Endodermal cell (in vitro differentiated cells): ENCODE measurements around the gene TAMM41. TPM values are rescaled to one million over a fixed set of nuclear protein-coding genes. Genes with fewer than 3 reads are reported as not detected.

ENCODE experiments used
- DNase-seq: peaks from one replicate; pipeline ENCODE4 v3.0.0-alpha.2; 2017
- H3K27ac ChIP-seq: 2 replicates; pipeline ENCODE4 v1.5.1; 2013; ENCODE audit warnings: mild to moderate bottlenecking, low read depth, low read length, moderate library complexity
- H3K27me3 ChIP-seq: 2 replicates; pipeline ENCODE4 v1.6.1; 2013; ENCODE audit warnings: mild to moderate bottlenecking, low read length, moderate library complexity; ENCODE audit not compliant: insufficient read depth, control insufficient read depth, poor library complexity, severe bottlenecking
- H3K36me3 ChIP-seq: 2 replicates; pipeline ENCODE4 v1.7.0; 2013; ENCODE audit warnings: mild to moderate bottlenecking, low read length, moderate library complexity; ENCODE audit not compliant: control insufficient read depth, insufficient read depth
- H3K4me1 ChIP-seq: one replicate; pipeline ENCODE4 v1.7.0; 2013; ENCODE audit warnings: low read length; ENCODE audit not compliant: control insufficient read depth, insufficient read depth
- H3K4me3 ChIP-seq: 2 replicates; pipeline ENCODE4 v1.5.1; 2013; ENCODE audit warnings: mild to moderate bottlenecking, low read length, moderate library complexity
- H3K9ac ChIP-seq: 2 replicates; pipeline ENCODE4 v1.6.1; 2013; ENCODE audit warnings: mild to moderate bottlenecking, low read length, moderate library complexity; ENCODE audit not compliant: poor library complexity, severe bottlenecking; ENCODE audit errors: extremely low read depth
- H3K9me3 ChIP-seq: 2 replicates; pipeline ENCODE4 v1.6.1; 2013; ENCODE audit warnings: mild to moderate bottlenecking, low read length, moderate library complexity; ENCODE audit not compliant: control insufficient read depth
- H3K27ac Mint-ChIP-seq: 2 replicates; pipeline ENCODE4 v1.8.0; 2020; ENCODE audit warnings: mixed read lengths
- H3K27me3 Mint-ChIP-seq: 2 replicates; pipeline ENCODE4 v1.8.0; 2021; ENCODE audit warnings: mild to moderate bottlenecking, mixed read lengths; ENCODE audit not compliant: insufficient read depth
- H3K36me3 Mint-ChIP-seq: 2 replicates; pipeline ENCODE4 v1.8.0; 2020; ENCODE audit warnings: low read depth, mixed read lengths
- H3K4me1 Mint-ChIP-seq: 2 replicates; pipeline ENCODE4 v1.8.0; 2020; ENCODE audit warnings: mixed read lengths
- H3K4me3 Mint-ChIP-seq: 2 replicates; pipeline ENCODE4 v1.8.0; 2020; ENCODE audit warnings: mild to moderate bottlenecking, moderate library complexity, mixed read lengths
- H3K9me3 Mint-ChIP-seq: 2 replicates; pipeline ENCODE4 v1.8.0; 2020; ENCODE audit warnings: mild to moderate bottlenecking, mixed read lengths
- WGBS, 2 experiments: methylation state at CpG; one replicate each; pipeline versions ENCODE4 v1.1.5 to v1.1.7; 2013; ENCODE audit warnings: missing lambda C conversion rate in 2 of 2, mixed read lengths in 1 of 2; ENCODE audit not compliant: insufficient coverage in 1 of 2, insufficient read length in 1 of 2; 5-methylcytosine and 5-hydroxymethylcytosine counted together
- total RNA-seq, 2 donors: library from RNA; stranded (reverse); fragmentation: NEBNext Ultra II Directional in 1 of 2; extraction: Animal tissue kit (Norgen Biotek cat#: 25700) in 1 of 2; gene quantifications; 2 replicates in 1 of 2; 3 replicates in 1 of 2; pipeline ENCODE4 v1.2.1, GENCODE V29; 2021
- TF ChIP-seq, protein P1 (sequence below): fragments of 200-600 bp; sonication (generic); conservative IDR thresholded peaks from 2 replicates; pipeline ENCODE4 v1.5.0; 2021; ENCODE audit warnings: antibody characterized with exemption, mild to moderate bottlenecking

The TAMM41 gene
- total RNA-seq, 2 donors from 2014 or later, result 28.5 to 31.9 TPM

DNA sequence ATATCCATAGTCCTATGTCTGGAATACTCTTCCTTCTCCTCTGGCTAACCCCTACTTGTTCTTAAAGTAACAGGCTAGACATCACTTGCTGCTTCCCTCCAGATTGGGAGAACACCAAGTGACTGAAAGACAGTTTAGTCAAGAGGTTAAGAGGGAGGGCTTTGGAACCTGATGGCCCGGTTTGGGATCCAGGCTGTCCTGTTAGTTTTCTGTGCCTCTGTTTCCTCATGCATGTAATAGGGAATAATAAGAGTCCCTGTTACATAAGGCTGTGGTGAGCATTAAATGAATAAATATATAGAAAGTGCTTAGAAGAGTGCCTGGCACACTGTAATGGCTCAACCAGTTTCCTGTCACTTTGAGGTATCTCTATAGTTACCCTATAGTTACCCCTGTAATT, 66.3 kb downstream of the TAMM41 start:
- Histone ChIP-seq H3K9ac (no peak overlapping the region), H3K4me1 (no peaks in the 10 kb centered on the region), H3K27me3 (no peaks in the 10 kb centered on the region), H3K4me3 (no peak overlapping the region), H3K36me3 (peaks cover 3% of the 10 kb centered on the region), H3K9me3 (no peaks in the 10 kb centered on the region), H3K27ac (no peak overlapping the region)
- DNase-seq, result no peak
- H3K27ac Mint-ChIP-seq, result no peak overlapping the region
- WGBS, 2 experiments, result 90 to 100% methylated on average over 1 of the region's 1 CpG
- no peaks in the 10 kb centered on the region for H3K27me3 Mint-ChIP-seq
- peaks cover 24% of the 10 kb centered on the region for H3K36me3 Mint-ChIP-seq
- no peaks in the 10 kb centered on the region for H3K9me3 Mint-ChIP-seq
- TF ChIP-seq, protein P1, sequence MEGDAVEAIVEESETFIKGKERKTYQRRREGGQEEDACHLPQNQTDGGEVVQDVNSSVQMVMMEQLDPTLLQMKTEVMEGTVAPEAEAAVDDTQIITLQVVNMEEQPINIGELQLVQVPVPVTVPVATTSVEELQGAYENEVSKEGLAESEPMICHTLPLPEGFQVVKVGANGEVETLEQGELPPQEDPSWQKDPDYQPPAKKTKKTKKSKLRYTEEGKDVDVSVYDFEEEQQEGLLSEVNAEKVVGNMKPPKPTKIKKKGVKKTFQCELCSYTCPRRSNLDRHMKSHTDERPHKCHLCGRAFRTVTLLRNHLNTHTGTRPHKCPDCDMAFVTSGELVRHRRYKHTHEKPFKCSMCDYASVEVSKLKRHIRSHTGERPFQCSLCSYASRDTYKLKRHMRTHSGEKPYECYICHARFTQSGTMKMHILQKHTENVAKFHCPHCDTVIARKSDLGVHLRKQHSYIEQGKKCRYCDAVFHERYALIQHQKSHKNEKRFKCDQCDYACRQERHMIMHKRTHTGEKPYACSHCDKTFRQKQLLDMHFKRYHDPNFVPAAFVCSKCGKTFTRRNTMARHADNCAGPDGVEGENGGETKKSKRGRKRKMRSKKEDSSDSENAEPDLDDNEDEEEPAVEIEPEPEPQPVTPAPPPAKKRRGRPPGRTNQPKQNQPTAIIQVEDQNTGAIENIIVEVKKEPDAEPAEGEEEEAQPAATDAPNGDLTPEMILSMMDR, result no peak
- H3K4me3 Mint-ChIP-seq, result no peak overlapping the region
- H3K4me1 Mint-ChIP-seq, result peaks cover 6% of the 10 kb centered on the region

- Histone ChIP-seq H3K9ac (no peak overlapping the region), H3K9me3 (no peaks in the 10 kb centered on the region), H3K4me1 (no peaks in the 10 kb centered on the region), H3K27me3 (no peaks in the 10 kb centered on the region), H3K36me3 (peaks cover 3% of the 10 kb centered on the region), H3K27ac (no peak overlapping the region), H3K4me3 (no peak overlapping the region)
- TF ChIP-seq, protein P1, result no peak
- Mint-ChIP-seq H3K36me3 (peaks cover 20% of the 10 kb centered on the region), H3K9me3 (no peaks in the 10 kb centered on the region), H3K27ac (no peak overlapping the region), H3K4me3 (no peak overlapping the region), H3K4me1 (peaks cover 6% of the 10 kb centered on the region), H3K27me3 (no peaks in the 10 kb centered on the region)
- no peak for DNase-seq
- 79 to 86% methylated on average over 3 of the region's 3 CpGs for WGBS, 2 experiments
Measured at GRCh38 chr3:11779626-11780025, 67.1 kb downstream of the TAMM41 start.

DNA sequence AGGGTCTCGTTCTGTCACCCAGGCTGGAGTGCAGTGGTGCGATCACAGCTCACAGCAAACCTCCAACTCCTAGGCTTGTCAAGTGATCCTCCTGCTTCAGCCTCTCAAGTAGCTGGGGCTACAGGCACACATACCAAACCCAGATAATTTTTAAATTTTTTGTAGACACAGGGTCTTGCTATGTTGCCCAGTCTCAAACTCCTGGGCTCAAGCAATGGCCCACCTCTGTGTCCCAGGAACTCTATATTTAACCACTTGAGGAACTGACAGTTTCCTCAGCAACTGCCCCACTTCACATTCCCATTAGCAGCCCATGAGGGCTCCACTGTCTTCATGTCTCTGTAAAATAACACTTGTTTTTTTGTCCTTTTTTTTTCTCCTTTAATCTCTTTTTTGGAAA, 68.4 kb downstream of the TAMM41 start:
- H3K9me3 ChIP-seq, result no peaks in the 10 kb centered on the region
- peaks cover 17% of the 10 kb centered on the region for H3K36me3 Mint-ChIP-seq
- H3K27me3 ChIP-seq, result no peaks in the 10 kb centered on the region
- peaks cover 6% of the 10 kb centered on the region for H3K4me1 Mint-ChIP-seq
- H3K4me3 Mint-ChIP-seq, result no peak overlapping the region
- H3K4me3 ChIP-seq, result no peak overlapping the region
- DNase-seq, result no peak
- H3K27ac Mint-ChIP-seq, result no peak overlapping the region
- no peaks in the 10 kb centered on the region for H3K9me3 Mint-ChIP-seq
- H3K27me3 Mint-ChIP-seq, result no peaks in the 10 kb centered on the region
- TF ChIP-seq, protein P1, result no peak
- peaks cover 3% of the 10 kb centered on the region for H3K36me3 ChIP-seq
- no peaks in the 10 kb centered on the region for H3K4me1 ChIP-seq
- no peak overlapping the region for H3K9ac ChIP-seq
- H3K27ac ChIP-seq, result no peak overlapping the region
- WGBS, 2 experiments, result 94 to 98% methylated on average over 2 of the region's 2 CpGs
